PC-9 (cell line): Measurements from ENCODE around the gene C6orf141. TPM values are rescaled to one million over a fixed set of nuclear protein-coding genes. Genes with fewer than 3 reads are reported as not detected.
A peak's percentile ranks its signal among the peaks of the same experiment; 100 is the strongest.

Experiments
- BruUV-seq: library from RNA; stranded (reverse); fragments of 400-500 nt; replicated peaks from 2 replicates; lab custom pipeline; 2021; lab: Mats Ljungman, UMichigan
- CTCF ChIA-PET: fragments of 300-600 bp; sonication (Branson Sonifier 250); formaldehyde crosslinking; loops from one replicate; lab custom pipeline; 2022; ENCODE audit warnings: antibody characterized with exemption; lab: Charles Lee
- POLR2A ChIA-PET: fragments of 300-600 bp; sonication (Branson Sonifier 250); formaldehyde crosslinking; loops from one replicate; lab custom pipeline; 2022; ENCODE audit warnings: antibody characterized with exemption; ENCODE audit not compliant: unreplicated experiment; lab: Charles Lee
- DNase-seq, 2 experiments: peaks; one replicate each; pipeline versions ENCODE4 v3.0.0 to v3.0.0-alpha.2; 2015 to 2022; ENCODE audit warnings: mixed read lengths in 1 of 2
- H2AFZ ChIP-seq: fragments of 200-600 bp; sonication (generic); 2 replicates; pipeline ENCODE4 v1.8.1; 2017; ENCODE audit warnings: antibody characterized with exemption
- H3F3A ChIP-seq: fragments of 200-600 bp; sonication (generic); 2 replicates; pipeline ENCODE4 v1.8.1; 2017; ENCODE audit warnings: antibody characterized with exemption, mild to moderate bottlenecking, low read depth; ENCODE audit not compliant: insufficient read depth
- H3K27ac ChIP-seq: fragments of 200-600 bp; sonication (generic); 2 replicates; pipeline ENCODE4 v1.6.1; 2016; ENCODE audit warnings: mixed run types
- H3K27me3 ChIP-seq: fragments of 200-600 bp; sonication (generic); 2 replicates; pipeline ENCODE4 v1.6.1; 2016; ENCODE audit warnings: low read depth, mixed run types; ENCODE audit not compliant: insufficient read depth
- H3K36me3 ChIP-seq: fragments of 200-600 bp; sonication (generic); 2 replicates; pipeline ENCODE4 v1.6.1; 2016; ENCODE audit warnings: low read depth, mixed run types
- H3K4me1 ChIP-seq: fragments of 200-600 bp; sonication (generic); replicated peaks from 2 replicates; pipeline ENCODE4 v1.6.1; 2016; ENCODE audit warnings: mixed run types; ENCODE audit not compliant: insufficient read depth
- H3K4me2 ChIP-seq: fragments of 200-600 bp; sonication (generic); 2 replicates; pipeline ENCODE4 v1.6.1; 2017; ENCODE audit warnings: mixed run types
- H3K4me3 ChIP-seq: fragments of 200-600 bp; sonication (generic); 2 replicates; pipeline ENCODE4 v1.6.1; 2016; ENCODE audit warnings: mixed run types
- H3K79me2 ChIP-seq: fragments of 200-600 bp; sonication (generic); 2 replicates; pipeline ENCODE4 v1.6.1; 2017; ENCODE audit warnings: low read depth, mixed run types
- H3K9me2 ChIP-seq: fragments of 200-600 bp; sonication (generic); 2 replicates; pipeline ENCODE4 v1.8.1; 2017; ENCODE audit warnings: mild to moderate bottlenecking; ENCODE audit not compliant: insufficient read depth
- H3K9me3 ChIP-seq: fragments of 200-600 bp; sonication (generic); 2 replicates; pipeline ENCODE4 v1.8.1; 2016; ENCODE audit warnings: low read depth; ENCODE audit not compliant: insufficient read depth
- H4K20me1 ChIP-seq: fragments of 200-600 bp; sonication (generic); 2 replicates; pipeline ENCODE4 v1.8.1; 2017; ENCODE audit not compliant: insufficient read depth
- EZH2 ChIP-seq: fragments of 200-600 bp; sonication (generic); IDR thresholded peaks from 2 replicates; pipeline ENCODE4 v1.8.0; 2017; ENCODE audit warnings: antibody characterized with exemption, low read depth
- intact Hi-C: fragments of 100-400 bp; cut with micrococcal nuclease; formaldehyde crosslinking; loops from one replicate; pipeline ENCODE4 v1.10.0; 2022; ENCODE audit not compliant: unreplicated experiment
- total RNA-seq: library from RNA; stranded (reverse); gene quantifications from 2 replicates; pipeline ENCODE4 v1.2.3, GENCODE V29; 2021
- TF ChIP-seq, protein P1 (sequence below): fragments of 200-600 bp; sonication (generic); conservative IDR thresholded peaks from 2 replicates; pipeline ENCODE4 v1.6.1; 2017; ENCODE audit warnings: mixed run types, antibody characterized with exemption, mild to moderate bottlenecking, moderate library complexity

The C6orf141 gene
- total RNA-seq, 1 experiment from 2014 or later, result 21.9 TPM

DNA sequence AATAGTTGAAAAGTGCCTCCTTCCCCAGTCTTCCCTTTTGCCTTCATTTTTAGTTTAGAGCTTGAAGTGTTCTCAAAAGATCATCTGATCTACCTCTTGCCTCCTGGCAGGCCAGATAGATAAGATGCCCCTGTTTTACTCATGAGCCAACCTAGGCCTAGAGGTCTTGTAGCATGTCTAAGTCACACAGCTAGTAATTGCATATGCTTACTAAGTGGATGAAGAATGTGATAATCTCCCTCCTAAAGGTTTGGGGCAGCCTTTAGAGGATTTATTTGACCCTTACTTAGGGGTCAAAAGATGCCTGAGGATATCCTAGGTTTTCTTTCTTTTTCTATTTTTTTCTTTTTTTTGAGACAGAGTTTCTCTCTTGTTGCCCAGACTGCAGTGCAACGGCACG is 2.1 kb downstream of the C6orf141 start:
- no TSS peak for BruUV-seq
- peak overlapping the region; percentile 82 for H3K4me3 ChIP-seq
- H3F3A ChIP-seq, result peaks cover 43% of the 10 kb centered on the region
- no peaks in the 10 kb centered on the region for H3K27me3 ChIP-seq
- no peak for TF ChIP-seq EZH2
- TF ChIP-seq, protein P1, sequence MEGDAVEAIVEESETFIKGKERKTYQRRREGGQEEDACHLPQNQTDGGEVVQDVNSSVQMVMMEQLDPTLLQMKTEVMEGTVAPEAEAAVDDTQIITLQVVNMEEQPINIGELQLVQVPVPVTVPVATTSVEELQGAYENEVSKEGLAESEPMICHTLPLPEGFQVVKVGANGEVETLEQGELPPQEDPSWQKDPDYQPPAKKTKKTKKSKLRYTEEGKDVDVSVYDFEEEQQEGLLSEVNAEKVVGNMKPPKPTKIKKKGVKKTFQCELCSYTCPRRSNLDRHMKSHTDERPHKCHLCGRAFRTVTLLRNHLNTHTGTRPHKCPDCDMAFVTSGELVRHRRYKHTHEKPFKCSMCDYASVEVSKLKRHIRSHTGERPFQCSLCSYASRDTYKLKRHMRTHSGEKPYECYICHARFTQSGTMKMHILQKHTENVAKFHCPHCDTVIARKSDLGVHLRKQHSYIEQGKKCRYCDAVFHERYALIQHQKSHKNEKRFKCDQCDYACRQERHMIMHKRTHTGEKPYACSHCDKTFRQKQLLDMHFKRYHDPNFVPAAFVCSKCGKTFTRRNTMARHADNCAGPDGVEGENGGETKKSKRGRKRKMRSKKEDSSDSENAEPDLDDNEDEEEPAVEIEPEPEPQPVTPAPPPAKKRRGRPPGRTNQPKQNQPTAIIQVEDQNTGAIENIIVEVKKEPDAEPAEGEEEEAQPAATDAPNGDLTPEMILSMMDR, result no peak
- H2AFZ ChIP-seq, result 0 out of 2 replicates have a peak overlapping the region, but pooled peaks have one; percentile 93
- H3K27ac ChIP-seq, result peak overlapping the region; percentile 58
- H3K9me3 ChIP-seq, result no peaks in the 10 kb centered on the region
- intact Hi-C loops, result loop anchor here (10.0 kb wide), 1 partner anchor 112 kb away; no protein-coding TSS in a partner anchor
- H3K36me3 ChIP-seq, result no peaks in the 10 kb centered on the region; the same call in 1 of the 2 replicates
- peaks cover 53% of the 10 kb centered on the region for H3K4me1 ChIP-seq
- DNase-seq, result no peak
- peaks cover 26% of the 10 kb centered on the region for H3K79me2 ChIP-seq
- H4K20me1 ChIP-seq, result no peaks in the 10 kb centered on the region
- ChIA-PET CTCF (interaction anchor here (0.8 kb wide), 1 partner anchor 55 kb away, joined by 3 read pairs; no protein-coding TSS in a partner anchor), POLR2A (no interaction called here)
- H3K9me2 ChIP-seq, result no peaks in the 10 kb centered on the region
- H3K4me2 ChIP-seq, result peak overlapping the region; percentile 81

DNA sequence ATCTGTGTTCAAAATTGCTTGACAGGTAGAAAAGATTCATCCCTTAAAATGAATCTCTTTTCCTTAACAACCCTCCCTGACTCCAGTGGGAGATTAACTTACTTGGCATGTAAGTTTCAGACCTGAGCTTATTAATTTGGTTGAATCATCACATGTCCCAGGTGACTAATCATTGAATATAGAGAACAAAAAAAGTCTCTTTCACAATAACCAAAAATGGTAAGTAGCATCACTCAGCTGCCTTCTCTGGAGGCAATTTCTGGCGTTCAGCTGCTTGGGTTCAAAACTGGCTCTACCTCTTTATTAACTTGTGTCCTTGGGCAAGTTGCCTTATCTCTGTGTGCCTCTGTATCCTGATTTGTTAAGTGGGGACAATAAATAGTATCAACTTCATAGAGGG is 2.9 kb downstream of the C6orf141 start:
- intact Hi-C loops, result loop anchor here (10.0 kb wide), 1 partner anchor 111 kb away; no protein-coding TSS in a partner anchor
- Histone ChIP-seq H3K27me3 (no peaks in the 10 kb centered on the region), H3K79me2 (peaks cover 26% of the 10 kb centered on the region), H3K4me1 (peaks cover 61% of the 10 kb centered on the region), H3K36me3 (no peaks in the 10 kb centered on the region; the same call in 1 of the 2 replicates), H3K27ac (peak overlapping the region; percentile 58), H3K9me3 (no peaks in the 10 kb centered on the region), H3K9me2 (no peaks in the 10 kb centered on the region), H2AFZ (no peak overlapping the region), H3K4me2 (peak overlapping the region; percentile 81), H4K20me1 (no peaks in the 10 kb centered on the region), H3F3A (peaks cover 43% of the 10 kb centered on the region), H3K4me3 (no peak overlapping the region; the same call in 1 of the 2 replicates)
- no peak for TF ChIP-seq EZH2
- TF ChIP-seq, protein P1, result no peak
- no TSS peak for BruUV-seq
- ChIA-PET CTCF (interaction anchor here (0.8 kb wide), 1 partner anchor 54 kb away, joined by 3 read pairs; no protein-coding TSS in a partner anchor), POLR2A (no interaction called here)
- peak in 1 of 2 experiments; percentile 89 for DNase-seq

DNA sequence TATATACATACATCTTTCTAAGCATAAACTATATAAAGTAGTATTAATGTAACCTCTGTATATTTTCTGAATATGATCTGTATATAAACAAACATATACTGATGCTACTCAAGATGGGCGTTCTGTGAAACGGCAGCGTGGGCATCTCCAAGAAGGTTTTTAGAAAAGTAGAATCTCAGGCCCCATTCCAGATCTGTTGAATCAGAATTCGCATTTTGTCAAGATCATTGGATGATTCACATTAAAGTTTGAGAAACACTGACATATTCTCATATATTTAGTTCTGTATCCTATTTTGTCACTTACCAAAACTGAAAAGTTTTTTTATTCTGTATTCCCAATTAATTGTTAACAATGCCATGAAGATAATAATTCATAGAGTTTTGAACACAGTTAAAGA is 5.5 kb downstream of the C6orf141 start:
- peak overlapping the region; percentile 84 for H3K27ac ChIP-seq
- H3K9me3 ChIP-seq, result no peaks in the 10 kb centered on the region
- H3K79me2 ChIP-seq, result peaks cover 22% of the 10 kb centered on the region
- no peaks in the 10 kb centered on the region for H3K27me3 ChIP-seq
- POLR2A ChIA-PET, result no interaction called here
- H3K9me2 ChIP-seq, result no peaks in the 10 kb centered on the region
- DNase-seq, result no peak
- intact Hi-C loops, result loop anchor here (10.0 kb wide), 1 partner anchor 109 kb away; no protein-coding TSS in a partner anchor
- H2AFZ ChIP-seq, result no peak overlapping the region
- no peak for TF ChIP-seq EZH2
- TF ChIP-seq, protein P1, result no peak
- no TSS peak for BruUV-seq
- no peak overlapping the region for H3K4me3 ChIP-seq
- peak overlapping the region; percentile 43 for H3K4me2 ChIP-seq
- H3K36me3 ChIP-seq, result no peaks in the 10 kb centered on the region; the same call in 1 of the 2 replicates
- H3K4me1 ChIP-seq, result peaks cover 57% of the 10 kb centered on the region
- H4K20me1 ChIP-seq, result no peaks in the 10 kb centered on the region
- peaks cover 38% of the 10 kb centered on the region for H3F3A ChIP-seq
- CTCF ChIA-PET, result no interaction called here
